ENCODE data around the gene LCAT. TPM values are rescaled to one million over a fixed set of nuclear protein-coding genes. Genes with fewer than 3 reads are reported as not detected.

Gene LCAT
- total RNA-seq, 1 donor from 2014 or later, result 17.0 TPM

DNA sequence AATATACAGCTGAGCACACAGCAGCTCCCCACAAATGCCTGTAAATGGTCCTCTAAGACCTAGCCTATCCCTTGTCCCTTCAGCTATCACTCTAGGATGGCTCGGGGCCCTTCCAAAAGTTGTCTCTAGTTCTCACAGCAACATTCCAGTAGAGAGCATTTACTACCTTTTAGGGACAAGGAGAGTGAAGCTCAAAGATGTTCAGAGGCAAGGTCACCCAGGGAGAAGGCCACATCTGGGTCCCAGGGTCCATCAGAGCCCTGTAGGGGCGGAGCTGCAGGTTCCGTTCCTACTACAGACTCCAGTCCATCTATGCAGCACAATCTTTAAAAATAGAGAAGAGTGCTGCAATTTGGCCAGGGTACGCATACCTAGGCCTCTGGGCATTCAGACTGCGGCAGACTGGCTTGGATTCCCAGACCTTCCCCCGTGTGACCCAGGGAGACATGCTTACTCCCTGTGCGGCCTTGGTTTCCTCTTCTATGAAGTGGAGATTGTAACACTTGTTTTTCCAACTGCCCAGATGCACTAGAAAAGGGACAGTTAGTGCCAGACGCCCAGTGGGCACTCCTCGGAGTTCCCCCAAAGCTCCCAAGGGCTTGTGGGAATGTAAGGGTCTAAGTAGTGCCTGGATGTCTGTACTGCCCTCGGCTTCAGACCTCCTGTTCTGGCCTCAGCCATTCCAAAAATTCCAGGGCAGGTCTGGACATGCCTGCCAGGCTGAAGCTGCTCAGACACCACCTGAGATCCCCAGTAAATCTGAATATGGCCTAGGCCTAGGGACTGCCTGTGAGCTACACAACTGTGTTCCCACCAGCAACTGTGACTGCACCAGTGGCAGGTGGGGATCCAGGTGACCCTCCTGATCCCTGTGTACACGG, 22.0 kb upstream of the LCAT start:
- peaks cover 19% of the 10 kb centered on the region for H3K36me3 Mint-ChIP-seq (ENCODE audit: low read depth)
- H3K27me3 Mint-ChIP-seq, result no peaks in the 10 kb centered on the region
- no peaks in the 10 kb centered on the region for H3K9me3 Mint-ChIP-seq
- H3K27ac Mint-ChIP-seq, result no peak overlapping the region
- no peak for DNase-seq
- ChIA-PET POLR2A (interaction anchor here (0.6 to 1.5 kb wide), 3 partner anchors 30 to 255 kb away, joined by 3 to 9 read pairs (median 4); partner anchors contain the start of gene PSMB10), CTCF (interaction anchor here (0.5 to 1.5 kb wide), 4 partner anchors 75 to 275 kb away, joined by 3 read pairs; no protein-coding TSS in a partner anchor)
- H3K4me1 Mint-ChIP-seq, result peaks cover 28% of the 10 kb centered on the region
- H3K4me3 Mint-ChIP-seq, result no peak overlapping the region
- TF ChIP-seq, protein P1, sequence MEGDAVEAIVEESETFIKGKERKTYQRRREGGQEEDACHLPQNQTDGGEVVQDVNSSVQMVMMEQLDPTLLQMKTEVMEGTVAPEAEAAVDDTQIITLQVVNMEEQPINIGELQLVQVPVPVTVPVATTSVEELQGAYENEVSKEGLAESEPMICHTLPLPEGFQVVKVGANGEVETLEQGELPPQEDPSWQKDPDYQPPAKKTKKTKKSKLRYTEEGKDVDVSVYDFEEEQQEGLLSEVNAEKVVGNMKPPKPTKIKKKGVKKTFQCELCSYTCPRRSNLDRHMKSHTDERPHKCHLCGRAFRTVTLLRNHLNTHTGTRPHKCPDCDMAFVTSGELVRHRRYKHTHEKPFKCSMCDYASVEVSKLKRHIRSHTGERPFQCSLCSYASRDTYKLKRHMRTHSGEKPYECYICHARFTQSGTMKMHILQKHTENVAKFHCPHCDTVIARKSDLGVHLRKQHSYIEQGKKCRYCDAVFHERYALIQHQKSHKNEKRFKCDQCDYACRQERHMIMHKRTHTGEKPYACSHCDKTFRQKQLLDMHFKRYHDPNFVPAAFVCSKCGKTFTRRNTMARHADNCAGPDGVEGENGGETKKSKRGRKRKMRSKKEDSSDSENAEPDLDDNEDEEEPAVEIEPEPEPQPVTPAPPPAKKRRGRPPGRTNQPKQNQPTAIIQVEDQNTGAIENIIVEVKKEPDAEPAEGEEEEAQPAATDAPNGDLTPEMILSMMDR (IDR thresholded peaks at IDR 0.05), result no peak
- no peak for ATAC-seq (ENCODE audit: low read depth)
- intact Hi-C loops (cut with micrococcal nuclease), result no loop called here

DNA sequence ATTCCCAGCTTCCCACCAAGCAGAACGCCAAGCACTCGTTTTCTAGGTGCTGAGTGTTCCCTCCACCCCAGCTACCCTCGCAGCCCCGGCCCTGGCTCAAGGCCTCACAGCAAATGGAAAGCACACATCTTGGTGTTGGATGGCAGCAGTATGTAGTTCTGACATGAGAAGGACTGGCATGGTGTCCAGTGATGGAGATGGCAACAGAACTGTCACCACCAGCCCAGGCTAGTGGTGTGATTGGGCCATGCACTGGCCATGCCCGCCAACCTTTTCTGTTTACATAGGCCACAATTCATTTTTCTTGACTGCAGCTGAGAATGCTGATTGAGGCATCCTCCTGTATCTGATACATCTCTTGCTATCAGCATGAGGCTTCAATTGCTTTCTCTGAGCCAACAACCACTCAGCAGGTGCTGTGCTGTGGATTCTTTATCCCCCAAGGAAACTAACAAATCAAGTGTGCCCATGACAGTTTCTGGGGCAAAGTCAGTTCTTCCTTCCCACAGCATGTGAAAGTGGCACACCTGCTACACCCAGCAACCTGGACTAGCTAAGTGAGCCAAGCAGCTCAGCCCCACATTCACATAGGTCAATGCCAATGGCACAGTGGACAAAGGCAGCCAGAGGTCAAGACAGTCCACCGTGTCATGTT, 20.7 kb upstream of the LCAT start:
- DNase-seq (no peak), ATAC-seq (ENCODE audit: low read depth) (no peak)
- H3K4me3 Mint-ChIP-seq, result no peak overlapping the region
- TF ChIP-seq, protein P1 (IDR thresholded peaks at IDR 0.05), result no peak
- peak overlapping the region; percentile 11 for H3K27ac Mint-ChIP-seq
- peaks cover 24% of the 10 kb centered on the region for H3K36me3 Mint-ChIP-seq (ENCODE audit: low read depth)
- H3K9me3 Mint-ChIP-seq, result no peaks in the 10 kb centered on the region
- ChIA-PET CTCF (interaction anchor here (1.0 to 1.5 kb wide), 2 partner anchors 79 to 81 kb away, joined by 3 to 4 read pairs; no protein-coding TSS in a partner anchor), POLR2A (interaction anchor here (0.6 to 1.5 kb wide), 3 partner anchors 29 to 120 kb away, joined by 3 to 9 read pairs (median 6); partner anchors contain the start of gene PSMB10)
- H3K4me1 Mint-ChIP-seq, result peaks cover 26% of the 10 kb centered on the region
- H3K27me3 Mint-ChIP-seq, result no peaks in the 10 kb centered on the region
- intact Hi-C loops (cut with micrococcal nuclease), result no loop called here

DNA sequence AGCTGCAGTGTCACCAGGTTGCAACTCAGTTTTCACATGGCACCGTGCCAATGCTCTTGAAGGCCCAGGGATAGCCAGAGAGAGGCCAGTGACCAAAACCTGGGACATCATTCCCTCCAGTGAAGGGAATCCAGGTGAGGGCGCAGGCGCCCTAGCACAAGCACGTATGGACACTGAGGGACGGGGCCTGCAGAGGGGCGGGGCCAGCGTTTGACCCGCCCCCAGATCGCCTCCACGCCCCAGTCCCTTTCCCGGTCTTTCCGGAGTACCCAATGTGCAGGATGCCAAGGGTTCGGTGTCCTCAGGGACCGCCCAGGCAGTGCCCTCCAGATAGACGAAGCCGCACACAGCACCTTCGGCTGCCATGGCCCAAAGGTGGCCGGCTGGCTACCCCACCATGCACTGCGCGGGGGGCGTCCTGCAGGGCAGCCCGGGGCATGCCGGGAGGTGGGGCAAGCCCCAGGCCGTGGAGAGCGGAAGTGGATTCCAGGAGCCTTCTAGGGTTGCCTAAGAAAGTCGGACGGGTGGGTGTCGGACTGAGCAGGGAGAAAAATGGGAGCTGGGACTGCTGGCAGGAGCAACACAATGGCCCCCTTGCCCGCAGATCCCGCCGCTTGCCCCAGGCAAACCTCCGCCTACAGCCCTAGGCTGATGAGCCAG, 19.9 kb upstream of the LCAT start:
- POLR2A ChIA-PET, result no interaction called here
- ATAC-seq (ENCODE audit: low read depth) (no peak), DNase-seq (no peak)
- H3K4me3 Mint-ChIP-seq, result no peak overlapping the region
- H3K27me3 Mint-ChIP-seq, result no peaks in the 10 kb centered on the region
- no peak overlapping the region for H3K27ac Mint-ChIP-seq
- H3K36me3 Mint-ChIP-seq (ENCODE audit: low read depth), result peaks cover 22% of the 10 kb centered on the region
- TF ChIP-seq, protein P1 (IDR thresholded peaks at IDR 0.05), result no peak
- CTCF ChIA-PET, result interaction anchor here (1.0 kb wide), 1 partner anchor 78 kb away, joined by 4 read pairs; no protein-coding TSS in a partner anchor
- H3K4me1 Mint-ChIP-seq, result peaks cover 21% of the 10 kb centered on the region
- H3K9me3 Mint-ChIP-seq, result no peaks in the 10 kb centered on the region
- intact Hi-C loops (cut with micrococcal nuclease), result no loop called here

DNA sequence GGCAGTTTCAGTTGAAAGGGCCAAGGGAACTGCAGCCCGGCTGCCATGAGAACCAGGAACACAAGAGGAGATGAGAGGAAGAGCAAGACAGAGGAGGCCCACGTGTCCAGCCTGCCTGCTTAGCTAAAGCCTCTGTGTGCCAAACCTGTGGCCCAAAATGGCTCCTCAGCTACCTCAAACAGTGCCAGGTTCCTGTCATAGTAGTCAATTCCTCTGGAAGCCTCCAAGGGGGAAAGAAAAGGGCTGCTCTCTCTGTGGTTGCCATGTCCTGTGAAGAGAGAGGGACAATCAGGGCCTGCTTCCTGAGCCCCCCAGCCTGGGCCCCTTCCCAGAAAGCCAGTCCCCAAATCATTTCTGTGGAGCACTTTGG, 19.4 kb upstream of the LCAT start:
- peaks cover 21% of the 10 kb centered on the region for H3K4me1 Mint-ChIP-seq
- no peaks in the 10 kb centered on the region for H3K9me3 Mint-ChIP-seq
- DNase-seq (no peak), ATAC-seq (ENCODE audit: low read depth) (no peak)
- TF ChIP-seq, protein P1 (IDR thresholded peaks at IDR 0.05), result no peak
- H3K4me3 Mint-ChIP-seq, result no peak overlapping the region
- ChIA-PET POLR2A (no interaction called here), CTCF (no interaction called here)
- no peak overlapping the region for H3K27ac Mint-ChIP-seq
- H3K27me3 Mint-ChIP-seq, result no peaks in the 10 kb centered on the region
- intact Hi-C loops (cut with micrococcal nuclease), result no loop called here
- H3K36me3 Mint-ChIP-seq (ENCODE audit: low read depth), result peaks cover 25% of the 10 kb centered on the region

Data from activated B cell treated with CpG ODN at 0.5 μM for 24 hours (primary cell).